GM20431 (cell line): Measurements from ENCODE around the gene SHB.

Source experiments
- in situ Hi-C: fragments of 300-500 bp; cut with MseI, MboI; formaldehyde crosslinking; loops from one replicate; pipeline ENCODE4 v1.15.0; 2020; ENCODE audit warnings: low sequenced_read_pairs; ENCODE audit not compliant: unreplicated experiment

The SHB gene

GRCh38 chr9:37927132-37927531 is 141.9 kb downstream of the SHB start:
- in situ Hi-C loops: loop anchor here (10.0 kb wide), 1 partner anchor 138 kb away; the partner anchor contains the start of gene SHB

DNA sequence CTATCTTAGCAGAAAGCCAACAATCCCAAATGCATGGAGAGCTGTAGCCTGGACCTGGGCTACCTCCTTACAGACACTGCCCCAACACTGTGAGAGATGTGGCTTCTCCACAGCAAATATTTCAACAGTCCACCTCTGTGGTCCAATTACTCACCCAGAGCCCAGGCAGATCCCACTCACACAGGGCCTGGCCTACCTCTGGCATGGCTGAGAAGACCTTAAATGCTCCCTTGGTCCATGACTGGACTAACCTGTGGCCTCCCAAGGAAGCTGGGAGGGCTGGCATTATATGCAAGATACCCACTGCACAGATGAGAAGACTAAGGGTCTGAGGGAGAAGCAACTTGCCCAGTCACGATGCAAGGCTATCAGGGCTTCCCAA is 142.3 kb downstream of the SHB start:
- in situ Hi-C loops: loop anchor here (10.0 kb wide), 1 partner anchor 138 kb away; the partner anchor contains the start of gene SHB

GRCh38 chr9:37925786-37926736 is 143.0 kb downstream of the SHB start:
- in situ Hi-C loops: loop anchor here (10.0 kb wide), 1 partner anchor 139 kb away; the partner anchor contains the start of gene SHB

GRCh38 chr9:37925006-37925405 is 144.0 kb downstream of the SHB start:
- in situ Hi-C loops: loop anchor here (10.0 kb wide), 1 partner anchor 140 kb away; the partner anchor contains the start of gene SHB

GRCh38 chr9:37924538-37924937 is 144.5 kb downstream of the SHB start:
- in situ Hi-C loops: loop anchor here (10.0 to 25.0 kb wide), 4 partner anchors 140 to 438 kb away; partner anchors contain the start of gene SHB

DNA sequence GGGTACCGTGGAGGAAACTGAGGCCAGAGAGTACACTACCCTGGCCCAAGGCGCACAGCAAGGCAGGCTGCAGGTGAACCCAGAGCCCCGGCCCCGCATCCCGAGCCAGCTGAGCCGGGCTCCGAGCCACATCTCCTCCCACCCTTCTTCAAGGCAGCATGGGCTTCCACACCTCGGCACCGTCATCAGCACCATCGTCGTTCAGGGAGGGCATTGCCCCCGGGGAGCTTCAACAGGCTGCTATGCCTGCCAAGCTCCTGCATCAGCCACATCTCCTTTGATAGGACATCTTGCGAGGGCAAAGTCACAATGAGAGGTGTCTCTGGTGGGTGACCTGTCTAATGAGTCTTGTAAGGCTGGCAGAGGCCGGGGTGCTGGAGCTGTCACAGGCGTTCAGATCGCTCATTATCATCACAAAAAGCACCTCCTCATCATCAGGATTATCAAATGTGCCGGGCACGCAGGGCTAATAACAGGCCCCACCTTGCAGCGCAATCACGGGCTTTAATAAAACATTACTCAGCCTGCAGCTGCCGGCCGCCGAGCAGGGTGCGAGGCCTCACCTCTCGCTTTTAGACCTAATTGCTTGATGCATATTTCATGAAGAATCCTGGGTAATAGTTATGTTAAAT is 145.1 kb downstream of the SHB start:
- in situ Hi-C loops: loop anchor here (10.0 to 25.0 kb wide), 4 partner anchors 141 to 438 kb away; partner anchors contain the start of gene SHB

DNA sequence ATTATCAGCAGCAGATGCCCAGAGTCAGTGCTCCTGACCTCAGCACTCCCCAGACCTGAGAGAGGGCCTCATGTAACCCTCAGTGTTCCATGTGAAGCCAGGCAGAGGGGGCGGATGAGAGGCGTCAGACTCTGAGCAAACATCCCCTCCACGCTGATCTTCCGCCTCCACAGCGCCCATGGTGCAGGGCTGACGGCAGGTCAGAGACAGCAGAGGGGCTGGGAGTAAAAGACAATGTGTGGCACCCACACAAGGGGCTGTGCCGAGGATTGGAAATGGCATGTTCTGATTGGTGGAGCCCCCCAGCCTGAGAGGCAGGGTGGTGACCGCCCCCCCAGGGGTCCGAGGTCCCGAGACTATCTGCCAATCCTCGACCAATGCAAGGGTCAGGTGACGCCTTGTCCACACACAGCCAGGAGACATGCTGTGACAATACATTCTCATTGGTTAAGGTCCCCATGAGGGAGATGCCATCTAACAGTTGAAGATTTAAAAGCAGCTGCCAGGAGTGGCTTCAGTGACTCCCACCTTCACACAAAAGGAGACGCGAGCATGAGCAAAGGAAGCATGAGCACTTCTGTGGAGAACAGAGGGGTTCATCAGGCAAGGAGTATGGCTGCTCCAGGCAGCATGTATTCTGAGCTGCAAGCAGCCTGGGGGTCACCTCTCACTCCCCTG is 145.8 kb downstream of the SHB start:
- in situ Hi-C loops: loop anchor here (10.0 to 25.0 kb wide), 4 partner anchors 142 to 439 kb away; partner anchors contain the start of gene SHB

GRCh38 chr9:37922363-37923117 is 146.5 kb downstream of the SHB start:
- in situ Hi-C loops: loop anchor here (10.0 to 25.0 kb wide), 4 partner anchors 142 to 440 kb away; partner anchors contain the start of gene SHB

GRCh38 chr9:37921546-37922300 is 147.3 kb downstream of the SHB start:
- in situ Hi-C loops: loop anchor here (10.0 to 25.0 kb wide), 4 partner anchors 143 to 441 kb away; partner anchors contain the start of gene SHB

GRCh38 chr9:37921168-37921510 is 147.9 kb downstream of the SHB start:
- in situ Hi-C loops: loop anchor here (10.0 to 25.0 kb wide), 4 partner anchors 144 to 441 kb away; partner anchors contain the start of gene SHB

GRCh38 chr9:37920471-37921167 is 148.4 kb downstream of the SHB start:
- in situ Hi-C loops: loop anchor here (10.0 to 25.0 kb wide), 4 partner anchors 144 to 442 kb away; partner anchors contain the start of gene SHB

- in situ Hi-C loops: loop anchor here (10.0 to 25.0 kb wide), 4 partner anchors 145 to 442 kb away; partner anchors contain the start of gene SHB
These were observed 149.1 kb downstream of the SHB start for GRCh38 chr9:37919956-37920335.

DNA sequence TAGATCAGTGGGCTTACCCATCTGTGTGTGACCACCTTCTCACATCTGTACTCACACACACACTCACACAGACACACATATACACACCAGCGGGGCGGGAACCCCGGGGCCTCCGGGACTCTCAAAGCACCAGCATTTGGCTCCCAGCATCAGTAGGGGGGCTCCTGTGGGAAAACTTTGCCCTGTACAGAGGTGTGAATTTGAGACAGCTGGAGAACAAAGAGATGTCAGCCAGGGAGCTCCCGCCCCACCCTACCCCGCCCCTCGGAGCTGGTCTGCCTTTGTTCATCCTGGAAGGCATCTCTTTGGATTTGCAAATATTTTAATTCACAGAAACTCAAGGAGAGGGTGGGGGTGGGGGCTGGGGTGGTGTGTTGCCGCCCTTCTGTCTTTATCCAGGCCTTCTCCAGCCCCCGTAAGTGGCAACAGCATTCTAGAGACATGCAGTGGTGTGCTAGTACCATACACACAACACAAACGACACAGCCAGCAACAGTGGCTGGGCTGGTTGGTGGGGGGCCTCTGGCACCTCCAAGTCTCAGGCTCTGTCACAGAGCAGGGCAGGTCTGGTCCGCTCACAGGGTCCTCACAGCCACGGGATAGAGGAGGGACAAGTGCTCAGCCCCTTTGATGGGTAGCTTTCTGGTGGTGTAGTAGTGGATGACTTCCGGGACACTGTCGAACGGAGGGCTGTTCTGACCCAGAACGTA is 149.6 kb downstream of the SHB start:
- in situ Hi-C loops: loop anchor here (25.0 kb wide), 3 partner anchors 243 to 443 kb away; no protein-coding TSS in a partner anchor

GRCh38 chr9:37918665-37919170 is 150.3 kb downstream of the SHB start:
- in situ Hi-C loops: loop anchor here (25.0 kb wide), 3 partner anchors 244 to 444 kb away; no protein-coding TSS in a partner anchor

DNA sequence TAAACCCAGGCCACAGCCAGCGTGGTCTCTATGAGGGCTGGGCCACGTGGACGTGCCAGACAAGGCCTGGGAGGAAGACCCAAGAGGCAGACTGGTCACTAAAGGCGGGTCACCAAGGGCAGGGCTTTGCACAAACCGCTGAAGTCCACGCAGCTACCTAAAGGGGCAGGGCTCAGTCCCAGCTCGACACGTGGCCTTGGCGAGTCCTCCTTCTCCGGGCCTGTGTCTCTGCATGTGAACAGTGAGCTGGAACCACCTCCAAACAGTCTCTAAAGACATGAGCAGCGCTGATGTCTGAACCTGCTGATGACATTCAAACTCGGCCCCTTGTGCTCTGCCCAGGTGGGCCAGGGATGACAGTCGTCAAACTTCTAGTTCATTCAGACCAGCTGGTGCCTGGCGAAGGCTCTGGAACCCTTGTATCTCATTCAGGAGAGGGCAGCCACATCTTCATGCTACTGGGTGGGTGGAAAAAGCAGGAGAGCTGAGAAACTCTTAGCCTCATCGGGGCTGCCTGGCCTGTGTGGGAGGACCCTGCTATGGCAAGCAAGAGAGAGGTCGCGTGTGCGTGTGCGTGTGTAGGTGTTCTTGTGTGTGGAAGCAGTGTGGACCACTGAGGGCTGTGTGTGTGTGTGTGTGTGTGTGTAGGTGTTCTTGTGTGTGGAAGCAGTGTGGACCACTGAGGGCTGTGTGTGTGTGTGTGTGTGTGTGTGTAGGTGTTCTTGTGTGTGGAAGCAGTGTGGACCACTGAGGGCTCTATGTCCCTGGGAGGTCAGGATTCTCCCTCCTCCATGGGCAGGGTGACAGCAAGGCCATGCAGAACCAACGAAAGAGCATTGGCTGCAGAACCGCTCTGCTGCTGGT is 151.0 kb downstream of the SHB start:
- in situ Hi-C loops: loop anchor here (25.0 kb wide), 3 partner anchors 244 to 444 kb away; no protein-coding TSS in a partner anchor

DNA sequence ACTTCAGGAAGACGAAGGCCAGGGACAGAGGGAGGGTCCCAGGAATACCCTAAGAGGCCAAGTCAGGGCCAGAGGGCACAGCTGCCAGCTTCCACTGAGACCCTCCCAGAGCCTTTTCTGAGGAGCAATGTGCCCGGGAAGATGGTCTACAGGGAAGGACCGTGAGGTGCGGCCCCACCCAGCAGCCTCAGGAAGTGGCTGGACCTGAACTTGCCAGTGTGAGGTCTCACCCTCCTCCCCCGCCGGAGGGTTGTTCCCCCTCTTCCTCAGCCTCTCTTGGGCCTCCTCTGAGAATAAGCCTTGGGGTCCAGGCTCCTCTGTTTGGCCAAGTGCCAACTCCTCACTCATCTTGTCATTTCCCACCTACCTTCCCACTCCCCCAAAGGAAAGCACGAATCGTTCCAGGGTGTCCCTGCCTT is 151.7 kb downstream of the SHB start:
- in situ Hi-C loops: loop anchor here (25.0 kb wide), 3 partner anchors 245 to 445 kb away; no protein-coding TSS in a partner anchor
